HG03457 (cell line): Measurements from ENCODE around the gene HAUS2.
"Not testable (repeated sequence)": the region's sequence is repeated elsewhere in the genome, so short reads cannot be mapped to it uniquely, and the experiment has no call there.

Experiments
- ATAC-seq: cut with Tn5 transposase; IDR thresholded peaks from one replicate; pipeline ENCODE4 v1.9.1; 2021; ENCODE audit warnings: moderate number of reproducible peaks; ENCODE audit not compliant: unreplicated experiment

Gene HAUS2

GRCh38 chr15:42575188-42576039 is 26.8 kb downstream of the HAUS2 start, which contains the start of gene STARD9:
TSS of gene STARD9 (plus strand) at chr15:42575606. CDS start at chr15:42575716, 110 bp downstream.
- ATAC-seq: peak; percentile 86

- no peak for ATAC-seq
These were observed 27.5 kb downstream of the HAUS2 start for GRCh38 chr15:42576040-42576594.

- ATAC-seq: no peak
These were observed 28.1 kb downstream of the HAUS2 start for GRCh38 chr15:42576776-42577175.

DNA sequence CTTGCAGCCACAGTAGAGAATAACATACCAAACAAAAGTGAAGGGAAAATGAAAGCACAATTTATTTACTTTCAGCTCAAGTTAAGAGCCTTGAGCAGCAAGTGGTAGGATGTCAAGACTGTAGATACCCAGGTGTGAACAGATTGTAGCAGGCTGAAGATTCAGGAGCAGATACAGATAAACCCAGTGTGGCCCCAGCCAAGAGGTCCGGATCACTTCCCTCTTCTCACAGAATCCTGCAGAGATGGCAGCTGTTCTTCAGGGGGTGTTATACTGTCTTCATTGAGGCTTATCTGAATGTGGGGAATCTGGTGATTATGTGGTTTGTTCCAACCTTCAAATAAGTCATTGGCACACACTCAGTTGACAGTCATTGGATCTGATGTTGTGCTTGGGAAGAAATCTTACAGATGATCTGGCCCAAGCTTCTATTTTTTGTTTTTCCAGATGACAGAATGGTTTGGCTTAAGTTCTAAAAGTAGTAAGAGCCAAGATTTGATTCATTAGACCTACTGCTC is 28.9 kb downstream of the HAUS2 start:
- ATAC-seq: no peak

GRCh38 chr15:42578984-42579537 is 30.4 kb downstream of the HAUS2 start:
- ATAC-seq: no peak

GRCh38 chr15:42581272-42581730 is 32.7 kb downstream of the HAUS2 start:
- ATAC-seq: peak; percentile 57

DNA sequence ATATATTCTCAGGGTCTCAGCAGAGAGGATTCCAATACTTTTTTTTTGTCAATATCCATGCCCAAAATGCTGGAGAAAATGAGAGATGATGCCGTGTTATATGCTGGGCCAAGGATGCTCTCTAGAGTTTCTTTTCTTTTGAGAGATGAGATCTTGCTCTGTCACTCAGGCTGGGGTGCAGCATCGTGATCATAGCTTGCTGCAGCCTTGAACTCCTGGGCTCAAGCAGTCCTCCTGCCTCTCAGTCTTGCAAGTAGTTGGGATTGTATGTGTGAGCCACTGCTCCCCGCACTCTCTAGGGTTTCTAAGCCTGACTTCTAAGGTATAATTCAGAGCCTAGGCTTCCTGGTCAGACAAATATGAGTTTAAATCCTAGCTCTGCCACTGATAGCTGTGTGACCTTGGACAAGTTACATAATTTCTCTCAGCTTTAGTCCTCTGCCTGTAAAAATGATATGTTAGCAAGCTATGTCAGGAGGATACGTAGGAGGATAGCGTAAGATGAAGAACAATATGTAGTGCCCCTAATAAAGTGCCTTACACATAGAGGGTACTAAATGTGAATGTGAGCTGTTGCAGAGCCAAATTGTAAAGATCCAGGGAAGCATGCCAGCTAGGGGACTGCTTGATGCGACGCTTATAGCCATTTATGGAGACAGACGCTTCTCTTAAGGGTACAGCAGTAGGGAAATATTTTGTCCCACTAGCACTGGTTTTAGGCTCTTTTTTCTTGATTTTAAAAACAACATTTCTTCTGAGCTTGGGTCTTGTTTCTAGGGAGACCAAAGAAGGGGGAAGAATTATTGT is 34.1 kb downstream of the HAUS2 start:
- ATAC-seq: no peak

DNA sequence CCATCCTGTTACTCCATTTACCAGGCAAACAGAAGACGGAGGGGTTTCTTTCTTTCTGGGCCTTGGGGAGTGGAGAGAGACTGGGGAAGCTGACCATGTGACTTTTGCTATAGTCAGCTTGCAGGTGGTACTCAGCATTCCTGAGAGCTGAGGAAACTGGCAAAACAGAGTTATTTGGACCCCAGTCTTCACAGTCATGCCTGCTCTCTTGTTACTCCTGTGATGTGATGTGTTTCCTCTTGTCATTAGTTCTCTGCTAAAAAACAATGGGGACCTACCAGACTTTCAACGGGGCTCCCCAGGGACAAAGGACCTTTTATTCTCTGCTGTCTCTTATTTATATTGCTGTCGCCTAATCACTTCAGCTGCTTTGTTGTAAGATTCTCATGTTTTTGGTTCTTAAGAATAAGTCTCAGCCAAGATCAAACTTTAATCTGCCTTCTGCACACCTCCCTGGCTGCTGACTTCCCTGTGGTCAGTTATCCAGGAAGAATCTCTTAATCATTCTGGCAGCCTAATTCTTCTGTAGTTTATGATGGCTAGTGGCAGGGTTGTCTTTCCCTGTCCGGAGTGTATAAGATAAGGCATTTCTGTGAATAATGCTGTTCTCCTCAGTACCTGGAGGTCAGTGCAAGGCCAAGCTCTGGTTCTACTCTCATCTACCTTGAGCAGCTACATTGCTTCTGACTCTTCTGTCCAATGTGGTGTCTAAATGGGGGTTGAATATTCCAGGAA is 35.6 kb downstream of the HAUS2 start:
- no peak for ATAC-seq

- ATAC-seq: no peak
These were observed 42.1 kb downstream of the HAUS2 start for GRCh38 chr15:42590619-42591237.

- ATAC-seq: no peak
These were observed 42.7 kb downstream of the HAUS2 start for GRCh38 chr15:42591238-42591934.

- no peak for ATAC-seq
These were observed 44.1 kb downstream of the HAUS2 start for GRCh38 chr15:42592716-42593115.

GRCh38 chr15:42593143-42593542 is 44.5 kb downstream of the HAUS2 start:
- no peak for ATAC-seq

DNA sequence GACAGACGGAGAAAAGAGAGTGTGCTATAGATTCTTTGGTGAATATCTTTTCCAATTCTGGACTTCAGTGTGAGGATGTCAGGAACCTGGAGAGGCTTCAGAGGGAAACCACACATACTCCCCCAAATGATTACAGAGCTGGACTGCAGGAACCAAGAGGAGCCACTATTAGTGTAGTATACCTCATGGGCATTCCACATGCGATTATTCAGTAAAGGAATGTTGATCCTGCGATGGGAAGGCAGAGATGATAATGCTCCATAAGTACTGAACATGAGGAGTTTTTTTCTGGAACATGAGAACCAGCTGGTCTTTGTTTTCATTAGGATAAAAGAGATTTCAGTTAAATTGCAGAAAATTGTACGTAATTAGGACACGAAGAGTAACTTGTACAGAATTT is 45.5 kb downstream of the HAUS2 start:
- ATAC-seq: no peak

- ATAC-seq: no peak
These were observed 47.1 kb downstream of the HAUS2 start for GRCh38 chr15:42595626-42596240.

DNA sequence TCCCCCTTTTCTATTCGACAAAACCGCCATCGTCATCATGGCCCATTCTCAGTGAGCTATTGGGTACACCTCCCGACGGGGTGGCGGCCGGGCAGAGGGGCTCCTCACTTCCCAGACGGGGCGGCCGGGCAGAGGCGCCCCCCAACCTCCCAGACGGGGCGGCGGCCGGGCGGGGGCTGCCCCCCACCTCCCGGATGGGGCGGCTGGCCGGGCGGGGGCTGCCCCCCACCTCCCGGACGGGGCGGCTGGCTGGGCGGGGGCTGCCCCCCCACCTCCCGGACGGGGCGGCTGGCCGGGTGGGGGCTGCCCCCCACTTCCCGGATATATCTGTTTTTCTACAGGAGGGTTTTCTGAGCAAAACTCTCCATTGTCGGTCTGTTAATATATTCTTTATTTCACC is 52.7 kb downstream of the HAUS2 start:
- not testable (repeated sequence) for ATAC-seq

DNA sequence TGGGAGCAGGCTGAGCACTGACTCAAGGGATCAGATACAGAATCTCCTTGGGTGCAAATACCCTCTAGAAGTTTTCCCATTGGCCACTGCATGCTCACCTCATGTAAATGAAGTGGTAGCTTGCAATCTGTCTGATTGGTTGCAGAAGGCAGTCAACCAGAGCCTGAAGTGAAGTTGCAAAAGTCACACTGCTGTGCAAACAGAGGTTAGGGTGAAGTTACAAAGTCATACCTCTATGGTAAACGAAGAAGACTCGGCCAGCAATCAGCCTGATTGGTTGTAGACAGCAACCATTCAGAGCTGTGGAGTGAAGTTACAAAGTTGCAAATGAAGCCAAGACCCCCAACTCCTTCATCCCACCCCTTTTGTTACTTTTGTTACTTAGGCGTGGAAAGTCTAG is 53.9 kb downstream of the HAUS2 start:
- ATAC-seq: no peak

- no peak for ATAC-seq
These were observed 55.3 kb downstream of the HAUS2 start for GRCh38 chr15:42603978-42604377.

DNA sequence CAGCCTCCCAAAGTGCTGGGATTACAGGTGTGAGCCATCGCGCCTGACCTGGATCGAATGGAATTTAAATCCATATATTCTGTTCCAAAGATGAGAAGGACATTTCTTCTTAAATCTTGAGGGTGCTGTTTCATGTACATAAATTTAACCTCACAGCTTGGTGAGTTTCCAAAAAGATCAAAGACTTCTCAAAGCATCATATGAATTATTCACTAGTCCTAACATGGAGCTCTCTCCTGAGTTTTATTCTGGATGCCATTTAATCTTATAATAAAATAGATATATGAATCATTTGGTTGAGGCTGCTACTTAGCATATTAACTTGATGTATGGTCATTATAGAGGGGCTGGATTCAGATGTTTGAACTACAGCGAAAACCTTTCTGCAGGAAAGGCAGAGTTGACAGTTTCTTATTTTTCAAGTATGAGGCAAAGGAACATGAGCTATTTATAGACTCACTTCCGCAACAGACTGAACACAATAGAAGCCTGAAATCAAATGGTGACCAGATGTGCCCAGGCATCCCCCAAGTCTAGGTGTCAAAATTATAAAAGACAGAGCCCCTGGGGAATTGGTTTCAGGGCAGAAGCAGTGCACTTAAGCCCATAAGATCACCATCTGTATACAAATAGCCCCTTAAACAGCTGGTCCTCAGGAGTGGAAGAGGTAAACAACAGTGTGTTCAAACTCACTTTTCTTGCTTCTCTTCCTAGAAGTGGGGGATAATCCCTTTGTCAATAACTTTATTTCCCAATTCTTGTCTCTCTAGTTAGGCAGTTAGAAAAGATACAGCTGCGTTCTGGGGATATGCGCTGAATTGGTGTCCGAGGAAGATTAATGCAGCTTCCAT is 56.5 kb downstream of the HAUS2 start:
- no peak for ATAC-seq
